ES-I3 (cell line): ENCODE data around the gene TNS2.
"Not testable (repeated sequence)": the region's sequence is repeated elsewhere in the genome, so short reads cannot be mapped to it uniquely, and the experiment has no call there.

Experiments
- H3K36me3 ChIP-seq: 2 replicates; pipeline ENCODE4 v1.6.1; 2013; ENCODE audit warnings: mild to moderate bottlenecking, low read length, control low read depth, moderate library complexity; ENCODE audit not compliant: insufficient read depth
- H3K4me1 ChIP-seq: 2 replicates; pipeline ENCODE4 v1.6.1; 2013; ENCODE audit warnings: mild to moderate bottlenecking, control low read depth, low read length; ENCODE audit not compliant: insufficient read depth
- H3K9ac ChIP-seq: 2 replicates; pipeline ENCODE4 v1.6.1; 2013; ENCODE audit warnings: low read depth, mild to moderate bottlenecking, low read length, moderate library complexity
- H3K9me3 ChIP-seq: 2 replicates; pipeline ENCODE4 v1.6.1; 2013; ENCODE audit warnings: mild to moderate bottlenecking, low read length, moderate library complexity; ENCODE audit not compliant: control insufficient read depth, insufficient read depth

The TNS2 gene, protein sequence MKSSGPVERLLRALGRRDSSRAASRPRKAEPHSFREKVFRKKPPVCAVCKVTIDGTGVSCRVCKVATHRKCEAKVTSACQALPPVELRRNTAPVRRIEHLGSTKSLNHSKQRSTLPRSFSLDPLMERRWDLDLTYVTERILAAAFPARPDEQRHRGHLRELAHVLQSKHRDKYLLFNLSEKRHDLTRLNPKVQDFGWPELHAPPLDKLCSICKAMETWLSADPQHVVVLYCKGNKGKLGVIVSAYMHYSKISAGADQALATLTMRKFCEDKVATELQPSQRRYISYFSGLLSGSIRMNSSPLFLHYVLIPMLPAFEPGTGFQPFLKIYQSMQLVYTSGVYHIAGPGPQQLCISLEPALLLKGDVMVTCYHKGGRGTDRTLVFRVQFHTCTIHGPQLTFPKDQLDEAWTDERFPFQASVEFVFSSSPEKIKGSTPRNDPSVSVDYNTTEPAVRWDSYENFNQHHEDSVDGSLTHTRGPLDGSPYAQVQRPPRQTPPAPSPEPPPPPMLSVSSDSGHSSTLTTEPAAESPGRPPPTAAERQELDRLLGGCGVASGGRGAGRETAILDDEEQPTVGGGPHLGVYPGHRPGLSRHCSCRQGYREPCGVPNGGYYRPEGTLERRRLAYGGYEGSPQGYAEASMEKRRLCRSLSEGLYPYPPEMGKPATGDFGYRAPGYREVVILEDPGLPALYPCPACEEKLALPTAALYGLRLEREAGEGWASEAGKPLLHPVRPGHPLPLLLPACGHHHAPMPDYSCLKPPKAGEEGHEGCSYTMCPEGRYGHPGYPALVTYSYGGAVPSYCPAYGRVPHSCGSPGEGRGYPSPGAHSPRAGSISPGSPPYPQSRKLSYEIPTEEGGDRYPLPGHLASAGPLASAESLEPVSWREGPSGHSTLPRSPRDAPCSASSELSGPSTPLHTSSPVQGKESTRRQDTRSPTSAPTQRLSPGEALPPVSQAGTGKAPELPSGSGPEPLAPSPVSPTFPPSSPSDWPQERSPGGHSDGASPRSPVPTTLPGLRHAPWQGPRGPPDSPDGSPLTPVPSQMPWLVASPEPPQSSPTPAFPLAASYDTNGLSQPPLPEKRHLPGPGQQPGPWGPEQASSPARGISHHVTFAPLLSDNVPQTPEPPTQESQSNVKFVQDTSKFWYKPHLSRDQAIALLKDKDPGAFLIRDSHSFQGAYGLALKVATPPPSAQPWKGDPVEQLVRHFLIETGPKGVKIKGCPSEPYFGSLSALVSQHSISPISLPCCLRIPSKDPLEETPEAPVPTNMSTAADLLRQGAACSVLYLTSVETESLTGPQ (N-terminal part only)

DNA sequence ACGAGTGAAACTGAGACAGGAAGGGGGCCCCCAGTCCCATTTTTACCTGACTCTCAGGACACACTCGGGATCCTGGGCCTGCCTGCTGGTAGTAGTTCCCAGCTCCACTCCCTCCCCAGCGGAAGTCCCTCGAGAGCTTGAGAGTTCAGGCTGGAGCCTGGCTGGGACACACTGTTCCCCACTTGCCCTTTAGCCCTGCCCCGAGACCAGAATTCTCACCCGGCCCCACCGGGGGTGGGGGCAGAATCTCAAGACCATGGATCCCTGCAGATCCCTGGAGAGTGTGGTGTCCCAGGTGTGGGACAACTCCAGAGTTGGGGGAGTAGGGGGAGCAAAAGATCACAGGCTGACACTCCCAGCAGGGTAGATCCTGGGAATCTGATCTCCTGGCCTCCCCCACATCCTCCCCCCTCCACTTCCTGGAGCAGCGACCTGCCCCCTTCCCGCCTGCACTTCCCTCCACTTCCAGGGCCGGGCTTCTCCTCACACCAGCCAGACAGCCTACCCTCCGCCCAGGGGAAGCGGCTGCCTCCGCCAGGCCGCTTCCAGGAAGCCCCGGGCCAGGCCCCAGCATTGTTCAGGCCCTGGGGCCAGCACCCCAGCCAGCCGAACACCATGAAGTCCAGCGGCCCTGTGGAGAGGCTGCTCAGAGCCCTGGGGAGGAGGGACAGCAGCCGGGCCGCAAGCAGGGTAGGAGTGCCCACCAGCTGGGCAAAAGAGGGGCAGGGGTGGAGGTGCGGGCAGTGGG, at the start of gene TNS2:
Gene TNS2 (plus strand): TSS at position 495 of the 748 bp plus-strand sequence. CDS start 121 bp downstream, at position 616.
- Histone ChIP-seq H3K9ac (peak within 1 kb of the TSS; percentile 22; the same call in 1 of the 2 replicates), H3K36me3 (no peaks in the 10 kb centered on the region), H3K9me3 (no peaks in the 10 kb centered on the region), H3K4me1 (peaks cover 47% of the 10 kb centered on the region)

DNA sequence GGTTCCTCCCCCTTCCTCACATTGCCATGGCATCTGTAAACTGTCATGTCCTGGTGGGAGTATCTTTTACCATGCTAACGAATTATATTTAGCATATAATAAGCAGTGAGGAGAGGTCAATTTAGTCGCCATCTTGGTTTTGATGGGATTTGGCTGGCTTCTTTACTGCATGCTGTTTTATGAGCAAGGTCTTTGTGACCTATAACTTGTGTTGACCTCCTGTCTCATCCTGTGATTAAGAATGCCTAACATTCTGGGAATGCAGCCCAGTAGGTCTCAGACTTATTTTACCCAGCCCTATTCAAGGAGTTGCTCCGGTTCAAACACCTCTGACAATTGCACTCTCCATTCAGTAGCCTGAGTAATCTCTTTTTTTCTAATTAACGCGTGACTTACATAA, 45.7 kb upstream of the TNS2 start:
- H3K4me1 ChIP-seq: peaks cover 10% of the 10 kb centered on the region
- peak overlapping the region; percentile 100; the same call in 1 of the 2 replicates for H3K9ac ChIP-seq

DNA sequence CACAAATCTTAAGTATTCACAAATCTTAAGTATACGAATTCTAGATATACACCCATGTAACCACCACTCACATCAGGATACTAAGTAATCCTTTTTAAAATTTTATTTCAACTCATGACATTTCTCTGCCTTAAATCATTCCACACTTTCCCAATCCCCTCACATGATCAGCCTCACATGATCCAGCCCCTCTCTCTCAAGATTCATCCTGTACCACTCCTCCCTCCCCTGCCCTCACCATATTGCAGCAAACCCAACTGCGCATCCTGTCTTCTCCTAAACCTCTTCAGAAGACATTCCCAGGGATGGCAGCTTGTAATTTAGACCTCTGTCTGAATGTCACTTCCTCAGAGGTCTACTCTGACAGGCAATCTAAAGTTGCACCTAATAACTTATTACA, 45.3 kb upstream of the TNS2 start:
- H3K4me1 ChIP-seq: peaks cover 10% of the 10 kb centered on the region
- H3K9me3 ChIP-seq: no peaks in the 10 kb centered on the region
- peak overlapping the region; percentile 100 for H3K9ac ChIP-seq
- H3K36me3 ChIP-seq: no peaks in the 10 kb centered on the region

More for the DNA sequence above, 45.7 kb upstream of the TNS2 start:
- Histone ChIP-seq H3K36me3 (no peaks in the 10 kb centered on the region), H3K9me3 (no peaks in the 10 kb centered on the region)

DNA sequence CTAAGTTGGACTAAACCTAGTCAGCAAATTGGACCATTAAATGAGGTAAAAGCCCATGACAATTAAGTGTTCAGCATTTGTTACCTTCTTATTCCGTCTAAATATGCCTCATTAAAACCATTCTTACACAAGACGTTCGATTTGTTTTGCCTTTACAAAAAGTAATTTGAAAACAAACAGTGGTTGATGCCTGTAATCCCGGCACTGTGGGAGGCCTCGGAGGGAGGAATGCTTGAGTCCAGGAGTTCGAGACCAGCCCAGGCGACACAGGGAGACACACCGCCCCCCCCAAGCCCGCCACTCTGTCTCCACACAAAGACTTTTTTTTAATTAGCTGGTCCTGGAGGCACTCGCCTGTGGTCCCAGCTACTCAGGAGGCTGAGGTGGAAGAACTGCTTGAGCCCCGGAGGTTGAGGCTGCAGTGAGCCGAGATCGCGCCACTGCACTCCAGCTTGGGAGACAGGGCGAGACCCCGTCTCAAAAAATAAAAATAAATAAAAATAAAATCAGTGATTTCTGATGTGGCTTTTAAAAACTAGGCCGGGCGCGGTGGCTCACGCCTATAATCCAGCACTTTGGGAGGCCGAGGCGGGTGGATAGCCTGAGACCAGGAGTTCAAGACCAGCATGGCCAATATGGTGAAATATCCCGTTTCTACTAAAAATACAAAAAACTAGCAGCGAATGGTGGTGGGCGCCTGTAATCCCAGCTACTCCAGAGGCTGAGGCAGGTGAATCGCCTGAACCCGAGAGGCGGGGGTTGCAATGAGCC, 44.5 kb upstream of the TNS2 start:
- H3K4me1 ChIP-seq: peaks cover 13% of the 10 kb centered on the region
- H3K9ac ChIP-seq: peak overlapping the region; percentile 100
- no peaks in the 10 kb centered on the region for H3K9me3 ChIP-seq
- no peaks in the 10 kb centered on the region for H3K36me3 ChIP-seq

DNA sequence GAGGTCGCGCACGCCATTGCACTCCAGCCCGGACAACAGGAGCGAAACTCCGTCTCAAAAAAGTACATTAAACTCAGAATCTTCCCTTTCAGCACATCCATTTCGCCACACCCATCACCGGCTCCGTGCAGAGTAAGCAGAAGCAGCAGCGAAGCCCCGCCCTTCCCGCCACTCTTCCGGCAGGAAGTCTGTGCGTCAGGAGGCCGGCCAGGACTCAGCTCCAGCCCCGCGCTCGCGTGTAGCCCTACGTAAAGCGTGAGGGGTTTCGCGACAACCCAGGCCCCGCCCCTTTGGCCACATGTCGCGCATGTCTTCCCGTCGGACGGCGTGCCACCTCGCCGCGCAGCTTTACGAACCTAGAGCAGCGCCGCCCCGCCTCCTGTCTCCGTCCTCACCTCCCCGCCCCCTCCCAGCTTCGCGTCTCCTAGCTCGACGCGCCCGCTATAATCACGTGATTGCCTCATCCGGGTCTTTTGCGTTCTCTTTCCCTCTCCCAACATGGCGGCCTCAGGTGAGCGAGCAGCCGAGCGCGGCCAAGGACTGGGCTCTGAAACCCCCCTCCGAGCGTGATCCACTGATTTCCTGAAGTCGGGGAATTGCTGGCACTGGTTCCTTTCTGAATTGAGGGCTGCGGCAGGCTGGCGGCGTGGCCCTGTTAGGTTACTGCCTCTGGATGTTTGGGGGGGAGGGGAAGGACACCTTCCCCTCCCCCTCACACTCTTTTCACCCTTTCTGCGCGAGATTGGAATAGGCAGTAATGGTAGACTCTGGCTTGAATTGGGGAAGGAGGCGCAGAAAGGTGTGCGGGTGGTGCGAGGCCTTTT, 43.7 kb upstream of the TNS2 start, which contains the start of gene EIF4B:
Gene EIF4B (plus strand): TSS at position 471 of the 824 bp plus-strand sequence. CDS start 28 bp downstream, at position 499.
- peaks cover 17% of the 10 kb centered on the region for H3K4me1 ChIP-seq
- no peaks in the 10 kb centered on the region for H3K36me3 ChIP-seq
- peak within 1 kb of the TSS; percentile 100 for H3K9ac ChIP-seq
- no peaks in the 10 kb centered on the region for H3K9me3 ChIP-seq

DNA sequence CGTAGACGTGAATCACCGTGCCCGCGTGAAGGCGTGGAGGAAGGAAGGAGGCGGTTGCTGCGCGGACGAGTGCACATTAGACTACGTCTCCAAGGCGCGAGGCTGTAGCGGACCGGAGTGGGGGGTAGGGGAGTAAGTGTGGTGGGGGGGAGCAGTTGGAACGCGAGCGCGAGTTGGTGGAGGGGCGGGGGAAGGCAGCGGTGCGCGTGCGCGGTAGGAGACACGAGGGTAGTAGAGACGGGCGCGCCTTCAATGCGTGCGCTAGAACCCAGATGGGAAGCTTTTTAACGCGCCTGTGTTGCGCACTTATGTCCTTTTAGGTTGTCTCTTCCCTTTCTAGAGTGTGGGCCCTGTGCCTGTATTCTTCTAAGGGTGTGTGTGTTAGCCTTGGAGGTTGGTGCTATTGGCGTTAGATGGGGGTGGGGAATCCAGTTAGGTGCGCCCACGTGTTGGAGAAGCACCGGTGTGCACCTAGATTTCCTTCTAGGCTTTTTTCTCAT, 43.0 kb upstream of the TNS2 start:
- H3K36me3 ChIP-seq: no peaks in the 10 kb centered on the region
- H3K9me3 ChIP-seq: no peaks in the 10 kb centered on the region
- peaks cover 17% of the 10 kb centered on the region for H3K4me1 ChIP-seq
- peak overlapping the region; percentile 100 for H3K9ac ChIP-seq

DNA sequence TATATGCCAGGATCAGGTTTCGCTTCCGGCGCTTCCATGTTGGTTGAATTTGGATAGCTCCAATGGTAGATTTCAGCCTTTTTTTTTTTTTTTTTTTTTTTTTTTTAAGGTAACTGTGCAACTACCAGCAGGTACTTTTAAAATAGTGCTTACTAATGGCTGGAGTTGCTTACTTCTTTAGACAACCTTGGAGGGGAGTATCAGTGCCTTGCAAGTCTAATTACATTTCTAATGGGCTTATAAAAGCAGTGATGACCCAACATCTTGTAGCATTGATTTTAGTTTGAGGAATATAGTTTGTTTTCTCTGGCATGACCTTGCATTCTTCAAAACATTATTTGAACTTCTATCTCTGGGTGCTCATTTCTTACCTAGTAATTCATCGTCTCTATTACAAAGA, 42.5 kb upstream of the TNS2 start:
- Histone ChIP-seq H3K4me1 (peaks cover 17% of the 10 kb centered on the region), H3K9ac (peak overlapping the region; percentile 100), H3K36me3 (no peaks in the 10 kb centered on the region), H3K9me3 (no peaks in the 10 kb centered on the region)

DNA sequence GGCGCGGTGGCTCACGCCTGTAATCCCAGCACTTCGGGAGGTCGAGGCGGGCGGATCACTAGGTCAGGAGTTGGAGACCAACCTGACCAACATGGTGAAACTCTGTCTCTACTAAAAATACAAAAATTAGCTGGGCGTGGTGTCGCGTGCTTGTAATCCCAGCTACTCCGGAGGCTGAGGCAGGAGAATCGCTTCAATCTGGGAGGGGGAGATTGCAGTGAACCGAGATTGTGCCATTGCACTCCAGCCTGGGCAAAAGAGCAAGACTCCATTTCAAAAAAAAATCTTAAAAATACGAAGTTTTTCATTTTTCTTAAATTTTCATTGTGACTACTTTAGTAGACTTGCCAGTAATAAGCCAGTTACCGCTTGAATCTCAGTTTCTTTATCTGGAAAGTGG, 41.1 kb upstream of the TNS2 start:
- not testable (repeated sequence) for H3K36me3 ChIP-seq, H3K9ac ChIP-seq, H3K9me3 ChIP-seq
- H3K4me1 ChIP-seq: peaks cover 17% of the 10 kb centered on the region

DNA sequence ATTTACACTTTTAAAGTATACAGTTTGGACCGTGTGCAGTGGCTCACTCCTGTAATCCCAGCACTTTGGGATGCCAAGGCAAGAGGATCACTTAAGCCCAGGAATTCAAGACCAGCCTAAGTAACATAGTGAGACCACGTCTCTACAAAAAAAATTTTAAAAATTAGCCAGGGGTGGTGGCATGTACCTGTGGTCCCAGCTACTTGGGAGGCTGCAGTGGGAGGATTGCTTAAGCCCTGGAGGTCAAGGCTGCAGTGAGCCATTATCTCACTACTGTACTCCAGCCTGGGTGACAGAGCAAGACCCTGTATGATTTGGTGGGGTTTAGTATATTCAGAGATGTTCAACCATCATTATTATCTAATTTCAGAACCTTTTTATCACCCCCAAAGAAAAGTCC, 38.9 kb upstream of the TNS2 start:
- Histone ChIP-seq H3K4me1 (peaks cover 17% of the 10 kb centered on the region), H3K9me3 (no peaks in the 10 kb centered on the region), H3K36me3 (peaks cover 5% of the 10 kb centered on the region; the same call in 1 of the 2 replicates), H3K9ac (no peak overlapping the region)

DNA sequence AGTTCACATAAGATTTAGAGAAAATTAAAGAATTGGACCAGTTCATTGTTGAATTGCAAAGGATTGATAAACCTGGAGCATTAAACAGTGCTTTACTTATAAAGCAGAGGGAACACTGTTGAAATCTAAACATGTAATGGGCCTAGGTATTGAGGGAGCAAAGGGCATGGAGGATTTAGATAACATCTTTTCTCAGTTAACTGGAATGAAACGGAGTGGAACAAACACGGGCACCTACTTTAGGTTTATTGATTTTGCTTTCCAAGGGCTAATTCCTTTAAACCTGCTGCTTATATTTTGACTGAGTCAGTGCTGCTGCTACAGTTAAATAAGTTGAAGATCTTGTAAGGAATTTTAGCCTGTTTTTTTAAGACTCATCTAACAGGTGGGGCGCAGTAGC, 38.0 kb upstream of the TNS2 start:
- no peak overlapping the region for H3K9ac ChIP-seq
- peaks cover 5% of the 10 kb centered on the region; the same call in 1 of the 2 replicates for H3K36me3 ChIP-seq
- H3K4me1 ChIP-seq: peaks cover 17% of the 10 kb centered on the region
- no peaks in the 10 kb centered on the region for H3K9me3 ChIP-seq

DNA sequence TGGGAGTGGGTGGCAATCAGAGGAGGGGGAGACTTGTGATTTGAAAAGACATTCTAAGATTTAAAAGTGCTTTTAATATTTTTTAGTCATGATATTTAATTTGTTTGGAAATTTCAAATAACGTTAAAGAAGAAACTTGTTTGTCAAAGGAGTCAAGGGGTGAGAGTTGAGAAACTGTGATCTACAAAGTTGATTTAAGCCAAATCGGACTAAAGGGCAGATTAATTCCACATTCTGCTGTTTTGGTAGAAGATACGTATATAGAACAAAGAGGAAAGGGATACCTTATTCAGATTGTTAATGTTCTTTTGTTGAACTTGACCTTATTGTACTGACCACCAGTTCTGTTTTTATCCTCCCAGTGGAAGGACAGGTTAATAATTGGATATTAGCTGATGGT, 36.9 kb upstream of the TNS2 start:
- Histone ChIP-seq H3K36me3 (peaks cover 9% of the 10 kb centered on the region), H3K4me1 (peaks cover 12% of the 10 kb centered on the region), H3K9me3 (no peaks in the 10 kb centered on the region), H3K9ac (no peak overlapping the region)

DNA sequence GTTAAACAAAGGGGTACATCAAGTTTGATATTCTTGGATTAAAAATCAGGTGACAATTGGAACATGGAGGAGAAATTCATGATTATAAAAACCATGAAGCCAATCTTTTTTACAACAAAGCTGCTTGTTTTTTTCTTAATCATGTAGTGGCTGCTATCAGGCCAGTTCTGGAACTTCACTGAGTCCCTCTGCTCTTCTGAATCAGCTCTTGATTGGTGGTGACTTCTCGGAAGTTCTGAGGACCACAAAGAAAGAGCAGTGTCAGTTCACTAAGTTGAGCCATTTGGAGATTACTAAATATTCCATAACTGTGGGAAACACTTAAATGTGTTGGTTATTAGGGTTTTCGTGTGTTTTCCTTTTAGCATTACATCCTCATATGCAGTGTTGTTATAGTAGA, 35.2 kb upstream of the TNS2 start:
- Histone ChIP-seq H3K36me3 (peaks cover 20% of the 10 kb centered on the region), H3K4me1 (peaks cover 7% of the 10 kb centered on the region; the same call in 1 of the 2 replicates), H3K9ac (no peak overlapping the region; the same call in 1 of the 2 replicates), H3K9me3 (no peaks in the 10 kb centered on the region)
